GM15510 (cell line): ENCODE results near the gene PSMD3.

Experiments used
- POLR2A ChIP-seq: IDR thresholded peaks from 3 replicates; pipeline ENCODE4 v1.6.1; 2011; ENCODE audit warnings: borderline replicate concordance; ENCODE audit not compliant: insufficient read length; ENCODE audit errors: extremely low read depth

The PSMD3 gene

GRCh38 chr17:40023590-40024292 lies 43.1 kb downstream of the PSMD3 start:
- no peak for TF ChIP-seq POLR2A

- TF ChIP-seq POLR2A: no peak
Measured at GRCh38 chr17:40024901-40025300, 44.3 kb downstream of the PSMD3 start.

DNA sequence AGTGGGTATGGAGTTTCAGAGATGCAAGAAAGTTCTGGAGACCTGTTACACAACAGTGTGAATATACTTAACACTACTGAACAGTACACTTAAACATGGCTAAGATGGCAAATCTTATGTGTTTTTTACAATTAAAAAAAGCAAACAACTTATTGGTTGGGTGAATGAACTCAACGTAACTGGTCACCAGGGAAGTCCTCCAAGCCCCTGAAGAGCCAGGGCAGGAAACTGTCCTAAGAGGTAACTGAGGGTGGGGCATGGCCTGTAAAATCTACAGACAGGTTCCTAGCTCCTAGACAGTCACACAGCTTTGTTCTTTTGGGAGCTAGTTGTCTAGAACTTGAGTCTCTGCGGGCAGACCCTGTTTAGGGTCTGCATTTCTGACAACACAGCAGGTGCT lies 45.0 kb downstream of the PSMD3 start:
- TF ChIP-seq POLR2A: no peak

DNA sequence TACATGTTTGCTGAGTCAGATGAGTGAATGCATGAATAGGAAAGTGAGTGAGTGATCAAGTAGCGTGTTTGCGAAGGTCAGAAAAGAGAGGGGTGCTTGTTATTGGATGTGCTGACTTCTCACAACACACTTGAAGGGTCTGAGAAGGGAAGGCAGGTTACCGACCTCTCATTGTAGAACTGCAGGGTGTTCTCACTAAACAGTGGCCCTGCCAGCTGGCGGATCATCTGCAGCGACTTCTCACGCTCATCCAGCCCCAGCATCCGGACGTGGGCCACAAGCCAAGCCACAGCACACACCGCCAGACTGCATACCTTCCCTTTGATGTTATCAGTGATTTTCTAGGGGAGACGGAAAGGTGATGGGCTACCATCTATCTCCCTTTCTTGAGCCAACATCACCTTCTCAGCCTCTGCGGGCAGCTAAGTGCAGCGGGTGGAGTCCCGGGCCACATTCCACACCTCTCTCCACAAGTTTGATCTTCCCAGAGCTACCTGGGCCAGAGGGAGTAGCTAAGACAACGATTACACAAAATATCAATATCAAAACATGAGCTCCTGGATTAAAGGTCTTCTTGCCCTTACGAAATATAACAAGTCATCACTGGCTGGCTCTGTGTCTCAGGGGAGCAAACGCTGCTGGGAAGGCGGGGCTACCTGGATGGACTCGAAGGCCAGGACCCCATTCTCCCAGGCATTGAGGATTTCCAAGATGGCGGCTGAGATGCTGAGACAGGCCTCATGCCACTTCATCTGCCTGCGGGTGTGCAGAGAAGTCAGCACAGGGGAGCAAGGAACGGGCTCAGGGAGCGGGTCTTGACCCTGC lies 45.6 kb downstream of the PSMD3 start:
- no peak for TF ChIP-seq POLR2A

DNA sequence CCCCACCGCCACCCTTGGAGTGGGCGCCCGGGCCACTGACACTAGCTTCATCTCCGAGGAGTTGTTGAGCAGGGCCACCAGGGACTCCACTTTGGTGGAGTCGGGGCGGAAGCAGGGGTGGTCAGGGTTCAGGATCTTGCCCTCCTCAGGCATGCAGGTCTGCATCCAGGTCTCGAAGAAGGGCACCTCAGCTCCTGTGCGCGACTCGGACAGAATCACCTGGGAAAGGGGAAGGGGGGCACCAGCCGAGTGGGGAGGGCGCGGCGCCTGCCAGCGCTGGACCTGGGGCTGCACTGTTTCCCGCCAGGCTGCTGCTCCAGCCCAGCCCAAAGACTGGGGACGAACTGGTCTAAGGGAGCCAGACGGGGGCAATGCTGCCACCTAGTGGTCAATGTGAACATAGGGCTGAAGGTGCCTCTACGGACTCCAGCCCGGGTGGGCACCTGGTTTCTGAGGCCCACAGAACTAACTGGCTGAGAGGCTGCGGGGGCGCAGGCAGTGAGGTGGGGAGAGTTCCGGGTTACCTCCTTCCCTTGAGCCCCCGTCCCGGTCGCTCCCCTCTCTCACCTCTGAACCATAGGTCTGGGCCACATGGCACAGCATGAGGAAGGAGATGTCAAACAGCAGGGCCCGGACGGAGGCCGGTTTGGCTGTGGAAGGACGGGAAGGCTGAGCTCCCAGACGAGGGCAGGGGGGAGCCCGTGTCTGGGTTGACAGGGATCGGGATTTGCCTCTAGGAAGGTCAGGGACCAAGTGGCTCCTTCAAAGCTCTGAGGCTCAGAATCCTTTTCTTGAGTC lies 46.4 kb downstream of the PSMD3 start:
- no peak for TF ChIP-seq POLR2A

GRCh38 chr17:40027614-40028012 lies 47.0 kb downstream of the PSMD3 start:
- TF ChIP-seq POLR2A: no peak

DNA sequence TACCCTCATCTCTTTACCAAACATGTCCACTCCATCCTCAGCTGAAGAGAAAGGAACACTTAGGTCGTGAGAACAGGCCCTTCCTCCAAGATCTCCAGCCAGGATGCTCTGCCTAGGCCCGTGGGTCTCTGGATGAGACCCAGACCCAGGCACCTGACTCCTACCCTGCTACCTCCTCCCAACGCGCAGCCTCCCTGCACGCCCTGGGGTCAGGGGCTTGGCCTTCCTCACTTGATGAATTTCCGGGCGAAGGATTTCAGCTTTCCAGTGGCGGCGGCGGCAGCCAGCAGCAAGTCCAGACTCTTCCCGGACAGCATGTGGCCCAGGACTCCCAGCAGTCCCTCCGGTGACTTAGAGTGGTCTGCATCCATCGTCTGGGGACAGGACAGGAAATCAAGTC lies 48.0 kb downstream of the PSMD3 start:
- TF ChIP-seq POLR2A: no peak

DNA sequence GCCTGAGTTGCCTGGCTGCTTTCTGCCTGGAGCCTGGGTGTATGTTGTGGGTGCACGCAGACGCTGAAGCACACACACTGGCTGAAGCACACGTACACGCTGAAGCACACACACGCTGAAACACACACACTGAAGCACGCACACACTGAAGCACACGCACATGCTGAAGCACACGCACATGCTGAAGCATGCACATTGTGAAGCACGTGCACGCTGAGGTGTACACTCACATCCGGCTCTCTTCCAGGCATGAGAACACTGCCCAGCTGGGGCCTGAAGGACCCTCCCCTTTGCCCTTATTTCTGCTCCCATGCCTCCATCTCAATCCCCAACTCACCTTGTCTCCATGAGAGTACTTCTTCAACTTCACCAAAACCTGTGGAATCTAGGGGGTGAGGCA lies 51.1 kb downstream of the PSMD3 start:
- TF ChIP-seq POLR2A: no peak

- TF ChIP-seq POLR2A: no peak
Measured at GRCh38 chr17:40032322-40033320, 52.0 kb downstream of the PSMD3 start.

- no peak for TF ChIP-seq POLR2A
Measured at GRCh38 chr17:40033339-40033738, 52.7 kb downstream of the PSMD3 start.

GRCh38 chr17:40034426-40035161 lies 54.0 kb downstream of the PSMD3 start:
- TF ChIP-seq POLR2A: no peak

DNA sequence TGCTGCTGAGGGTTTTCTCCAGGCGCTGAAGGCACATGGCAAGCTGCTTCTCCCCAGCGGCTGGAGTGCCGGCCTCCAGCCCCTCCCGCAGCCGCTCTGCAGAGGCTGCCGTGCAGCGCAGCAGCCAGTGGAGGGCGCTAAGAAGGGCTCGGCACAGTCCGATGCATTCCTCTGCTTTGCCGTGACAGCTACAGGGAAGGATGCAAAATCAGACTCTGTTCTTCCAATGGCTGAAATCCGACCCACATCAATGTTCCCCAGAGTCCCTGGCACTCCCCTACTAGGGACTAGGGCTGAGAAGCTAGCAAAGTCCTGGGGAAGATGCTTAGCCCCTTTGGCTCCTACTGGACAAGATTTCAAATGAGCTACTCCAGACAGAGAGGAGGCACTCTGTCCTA lies 54.6 kb downstream of the PSMD3 start:
- TF ChIP-seq POLR2A: no peak

GRCh38 chr17:40038882-40039513 lies 58.4 kb downstream of the PSMD3 start:
- TF ChIP-seq POLR2A: no peak
